ENCODE data around the gene TRIM72.

DNA sequence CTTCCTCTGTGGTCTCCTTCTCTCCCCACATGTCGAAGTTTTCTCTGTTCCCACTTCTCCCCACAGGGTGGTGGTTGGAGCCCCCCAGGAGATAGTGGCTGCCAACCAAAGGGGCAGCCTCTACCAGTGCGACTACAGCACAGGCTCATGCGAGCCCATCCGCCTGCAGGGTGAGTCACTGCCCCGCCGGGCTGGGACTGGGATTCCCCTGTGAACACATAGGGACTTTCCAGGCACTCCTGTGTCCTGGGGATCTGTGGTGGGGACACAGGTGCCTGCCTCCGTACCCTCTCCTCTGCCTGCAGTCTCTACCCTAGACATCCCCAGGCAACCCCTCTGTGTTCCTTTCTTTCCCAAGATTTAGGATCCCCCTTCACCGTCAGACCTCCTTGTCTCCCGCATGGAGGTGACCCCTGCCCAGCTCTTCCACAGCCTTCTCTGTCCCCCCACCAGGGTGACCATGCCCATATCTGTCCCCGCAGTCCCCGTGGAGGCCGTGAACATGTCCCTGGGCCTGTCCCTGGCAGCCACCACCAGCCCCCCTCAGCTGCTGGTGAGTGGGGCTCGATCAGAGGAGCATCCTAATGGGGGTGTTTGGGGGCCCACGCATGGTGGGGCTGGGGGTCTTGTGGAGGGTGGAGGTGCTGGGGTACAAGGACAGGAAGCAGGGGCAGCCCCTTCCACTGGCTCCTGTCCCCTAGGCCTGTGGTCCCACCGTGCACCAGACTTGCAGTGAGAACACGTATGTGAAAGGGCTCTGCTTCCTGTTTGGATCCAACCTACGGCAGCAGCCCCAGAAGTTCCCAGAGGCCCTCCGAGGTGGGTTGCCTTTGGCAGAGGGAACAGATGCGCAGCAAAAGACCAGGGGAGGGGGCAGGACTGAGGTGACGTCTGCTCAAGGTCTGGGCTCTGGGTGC is 51.7 kb downstream of the TRIM72 start:
- TF ChIP-seq, protein P1, sequence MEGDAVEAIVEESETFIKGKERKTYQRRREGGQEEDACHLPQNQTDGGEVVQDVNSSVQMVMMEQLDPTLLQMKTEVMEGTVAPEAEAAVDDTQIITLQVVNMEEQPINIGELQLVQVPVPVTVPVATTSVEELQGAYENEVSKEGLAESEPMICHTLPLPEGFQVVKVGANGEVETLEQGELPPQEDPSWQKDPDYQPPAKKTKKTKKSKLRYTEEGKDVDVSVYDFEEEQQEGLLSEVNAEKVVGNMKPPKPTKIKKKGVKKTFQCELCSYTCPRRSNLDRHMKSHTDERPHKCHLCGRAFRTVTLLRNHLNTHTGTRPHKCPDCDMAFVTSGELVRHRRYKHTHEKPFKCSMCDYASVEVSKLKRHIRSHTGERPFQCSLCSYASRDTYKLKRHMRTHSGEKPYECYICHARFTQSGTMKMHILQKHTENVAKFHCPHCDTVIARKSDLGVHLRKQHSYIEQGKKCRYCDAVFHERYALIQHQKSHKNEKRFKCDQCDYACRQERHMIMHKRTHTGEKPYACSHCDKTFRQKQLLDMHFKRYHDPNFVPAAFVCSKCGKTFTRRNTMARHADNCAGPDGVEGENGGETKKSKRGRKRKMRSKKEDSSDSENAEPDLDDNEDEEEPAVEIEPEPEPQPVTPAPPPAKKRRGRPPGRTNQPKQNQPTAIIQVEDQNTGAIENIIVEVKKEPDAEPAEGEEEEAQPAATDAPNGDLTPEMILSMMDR (IDR thresholded peaks at IDR 0.05; ENCODE audit: low read depth, low read length) = no peak
- TF ChIP-seq, protein P2, sequence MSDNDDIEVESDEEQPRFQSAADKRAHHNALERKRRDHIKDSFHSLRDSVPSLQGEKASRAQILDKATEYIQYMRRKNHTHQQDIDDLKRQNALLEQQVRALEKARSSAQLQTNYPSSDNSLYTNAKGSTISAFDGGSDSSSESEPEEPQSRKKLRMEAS (IDR thresholded peaks at IDR 0.05; ENCODE audit: low read depth, low read length) = no peak

Data from NB4 (cell line).